Panc1 (cell line): ENCODE results near the gene AGPS.
"Not testable (repeated sequence)": the region's sequence is repeated elsewhere in the genome, so short reads cannot be mapped to it uniquely, and the experiment has no call there.

ENCODE experiments used
- CTCF ChIP-seq: fragments of 450-650 bp; IDR thresholded peaks from 2 replicates; pipeline ENCODE4 v1.5.1; 2017; ENCODE audit warnings: mild to moderate bottlenecking
- REST ChIP-seq, 2 experiments: IDR thresholded peaks; 2 replicates each; pipeline ENCODE4 v1.6.1; 2011 to 2012; ENCODE audit warnings: low read depth in 2 of 2, control low read depth in 1 of 2, low read length in 1 of 2, mild to moderate bottlenecking in 1 of 2, moderate library complexity in 1 of 2; ENCODE audit not compliant: insufficient read depth in 1 of 2
- TCF7L2 ChIP-seq: IDR thresholded peaks from 2 replicates; pipeline ENCODE4 v1.6.1; 2011; ENCODE audit warnings: mild to moderate bottlenecking, low read depth, low read length, inconsistent platforms

- TF ChIP-seq CTCF; TCF7L2; REST (IDR thresholded peaks at IDR 0.05; ENCODE audit: insufficient read depth in 1 of 2, low read depth in 2 of 2, low read length in 1 of 2): not testable (repeated sequence)
These were observed 38.0 kb upstream of the AGPS start for GRCh38 chr2:177354541-177354940.
